ENCODE results near the gene RAD51D.

Gene RAD51D

DNA sequence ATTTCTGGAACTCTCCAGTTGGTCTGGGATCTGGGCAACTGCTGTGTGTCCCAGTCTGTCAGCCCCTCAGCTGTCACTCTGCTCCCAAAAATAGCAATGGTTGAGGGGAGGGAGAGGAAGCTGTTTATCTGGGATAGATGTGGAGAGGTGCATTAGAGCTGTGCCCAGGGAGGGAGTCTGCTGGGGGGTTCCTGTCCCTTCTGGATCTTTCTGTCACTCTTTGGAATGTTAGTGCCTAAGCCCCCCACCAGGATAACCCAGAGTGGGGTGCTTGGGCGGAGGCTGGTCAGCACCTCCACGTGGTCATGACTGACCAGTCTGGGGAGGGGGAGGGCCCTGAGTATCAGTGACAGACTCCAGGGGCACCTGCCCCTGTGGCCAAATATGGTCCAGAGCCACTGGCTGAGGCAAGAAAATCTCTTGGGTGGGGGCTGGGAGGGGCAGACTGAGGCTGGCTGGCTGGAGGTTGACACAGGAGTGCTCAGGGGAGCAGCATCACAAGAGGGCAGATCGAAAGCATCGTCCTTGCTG lies 27.8 kb upstream of the RAD51D start, which contains the start of gene UNC45B:
TSS of gene UNC45B (plus strand) at position 443 of the 531 bp plus-strand sequence. CDS start 447 bp downstream, outside the sequence.
- no peak within 1 kb of the TSS for H2AFZ ChIP-seq (ENCODE audit: low read depth, low read length)
- no peak within 1 kb of the TSS for H3K9ac ChIP-seq (ENCODE audit: low read length)
- H3K9me3 ChIP-seq (ENCODE audit: insufficient read depth, low read length) = no peaks in the 10 kb centered on the region
- H4K20me1 ChIP-seq (ENCODE audit: insufficient read depth, low read length) = no peaks in the 10 kb centered on the region
- no peak within 1 kb of the TSS for H3K27ac ChIP-seq (ENCODE audit: low read length)
- H3K4me2 ChIP-seq (ENCODE audit: low read length) = no peak within 1 kb of the TSS
- no peak for TF ChIP-seq CTCF (IDR thresholded peaks at IDR 0.05; ENCODE audit: low read depth, low read length)
- TF ChIP-seq EZH2phosphoT487 (IDR thresholded peaks at IDR 0.05; ENCODE audit: low read depth) = no peak
- no peaks in the 10 kb centered on the region for H3K27me3 ChIP-seq (ENCODE audit: low read depth, low read length)
- H3K4me3 ChIP-seq (ENCODE audit: low read length) = no peak within 1 kb of the TSS
- no peaks in the 10 kb centered on the region; the same call in 1 of the 2 replicates for H3K79me2 ChIP-seq (ENCODE audit: low read length)
- H3K36me3 ChIP-seq (replicated peaks; ENCODE audit: low read depth, low read length) = no peaks in the 10 kb centered on the region
- H3K4me1 ChIP-seq (ENCODE audit: low read length) = peaks cover 2% of the 10 kb centered on the region; the same call in 1 of the 2 replicates

- H3K4me3 ChIP-seq (ENCODE audit: low read length) = no peak overlapping the region
- H3K27me3 ChIP-seq (ENCODE audit: low read depth, low read length) = no peaks in the 10 kb centered on the region
- no peak overlapping the region for H3K9ac ChIP-seq (ENCODE audit: low read length)
- H2AFZ ChIP-seq (ENCODE audit: low read depth, low read length) = no peak overlapping the region
- no peaks in the 10 kb centered on the region for H3K9me3 ChIP-seq (ENCODE audit: insufficient read depth, low read length)
- no peak overlapping the region for H3K4me2 ChIP-seq (ENCODE audit: low read length)
- no peaks in the 10 kb centered on the region for H3K36me3 ChIP-seq (replicated peaks; ENCODE audit: low read depth, low read length)
- peaks cover 3% of the 10 kb centered on the region; the same call in 1 of the 2 replicates for H3K4me1 ChIP-seq (ENCODE audit: low read length)
- no peaks in the 10 kb centered on the region for H4K20me1 ChIP-seq (ENCODE audit: insufficient read depth, low read length)
- H3K27ac ChIP-seq (ENCODE audit: low read length) = no peak overlapping the region
- TF ChIP-seq EZH2phosphoT487 (IDR thresholded peaks at IDR 0.05; ENCODE audit: low read depth) = no peak
- TF ChIP-seq CTCF (IDR thresholded peaks at IDR 0.05; ENCODE audit: low read depth, low read length) = no peak
- H3K79me2 ChIP-seq (ENCODE audit: low read length) = peaks cover 9% of the 10 kb centered on the region
Observed at GRCh38 chr17:35146214-35146833, 26.7 kb upstream of the RAD51D start.

GRCh38 chr17:35144840-35145239 lies 25.2 kb upstream of the RAD51D start:
- Histone ChIP-seq H3K4me3 (ENCODE audit: low read length) (no peak overlapping the region), H3K36me3 (replicated peaks; ENCODE audit: low read depth, low read length) (peaks cover 6% of the 10 kb centered on the region), H3K79me2 (ENCODE audit: low read length) (peaks cover 24% of the 10 kb centered on the region), H3K9me3 (ENCODE audit: insufficient read depth, low read length) (no peaks in the 10 kb centered on the region), H3K9ac (ENCODE audit: low read length) (no peak overlapping the region), H3K4me2 (ENCODE audit: low read length) (no peak overlapping the region), H3K27me3 (ENCODE audit: low read depth, low read length) (no peaks in the 10 kb centered on the region), H2AFZ (ENCODE audit: low read depth, low read length) (no peak overlapping the region), H3K27ac (ENCODE audit: low read length) (no peak overlapping the region), H4K20me1 (ENCODE audit: insufficient read depth, low read length) (no peaks in the 10 kb centered on the region), H3K4me1 (ENCODE audit: low read length) (peaks cover 12% of the 10 kb centered on the region)
- TF ChIP-seq CTCF (IDR thresholded peaks at IDR 0.05; ENCODE audit: low read depth, low read length) = no peak
- TF ChIP-seq EZH2phosphoT487 (IDR thresholded peaks at IDR 0.05; ENCODE audit: low read depth) = no peak

DNA sequence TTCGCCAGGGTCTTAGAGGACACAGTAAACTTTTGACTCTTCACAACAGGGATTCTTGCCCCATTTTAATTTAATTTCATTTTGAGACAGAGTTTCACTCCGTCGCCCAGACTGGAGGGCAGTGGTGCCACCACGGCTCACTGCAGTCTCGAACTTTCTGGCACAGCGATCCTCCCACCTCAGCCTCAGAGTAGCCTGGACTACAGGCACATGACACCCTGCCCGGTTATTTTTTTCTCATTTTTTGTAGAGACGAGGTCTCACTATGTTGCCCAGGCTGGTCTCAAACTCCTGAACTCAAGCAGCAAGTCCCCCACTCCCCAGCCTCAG lies 22.8 kb upstream of the RAD51D start:
- Histone ChIP-seq H3K4me1 (ENCODE audit: low read length) (peaks cover 12% of the 10 kb centered on the region), H3K27ac (ENCODE audit: low read length) (no peak overlapping the region), H2AFZ (ENCODE audit: low read depth, low read length) (peak overlapping the region; percentile 99), H3K27me3 (ENCODE audit: low read depth, low read length) (no peaks in the 10 kb centered on the region), H3K79me2 (ENCODE audit: low read length) (peaks cover 34% of the 10 kb centered on the region), H4K20me1 (ENCODE audit: insufficient read depth, low read length) (no peaks in the 10 kb centered on the region), H3K9ac (ENCODE audit: low read length) (peak overlapping the region; percentile 96), H3K36me3 (replicated peaks; ENCODE audit: low read depth, low read length) (peaks cover 25% of the 10 kb centered on the region), H3K4me3 (ENCODE audit: low read length) (peak overlapping the region; percentile 100), H3K9me3 (ENCODE audit: insufficient read depth, low read length) (no peaks in the 10 kb centered on the region), H3K4me2 (ENCODE audit: low read length) (peak overlapping the region; percentile 74)
- no peak for TF ChIP-seq EZH2phosphoT487 (IDR thresholded peaks at IDR 0.05; ENCODE audit: low read depth)

Measured in OCI-LY3 (cell line).